Esophagus mucosa (tissue), 1 donor: ENCODE results near the gene HLCS. TPM values are rescaled to one million over a fixed set of nuclear protein-coding genes. Genes with fewer than 3 reads are reported as not detected.

Experiments used
- ATAC-seq: fragments of 200-7000 bp; cut with Tn5 transposase; one replicate; pipeline ENCODE4 v1.9.1; 2020
- total RNA-seq: library from RNA; stranded (reverse); gene quantifications from one replicate; pipeline ENCODE4 v1.2.4, GENCODE V29; 2023
- donor health status: DM: yes; HTN: yes; CAD: no.

The HLCS gene
- total RNA-seq, 1 donor from 2014 or later, result 11.6 TPM

GRCh38 chr21:36768496-36768895 lies 198.0 kb downstream of the HLCS start:
- no peak for ATAC-seq

GRCh38 chr21:36767096-36767495 lies 199.4 kb downstream of the HLCS start:
- ATAC-seq, result no peak

- ATAC-seq, result no peak
Measured at GRCh38 chr21:36766511-36766910, 200.0 kb downstream of the HLCS start.

GRCh38 chr21:36765229-36765628 lies 201.2 kb downstream of the HLCS start:
- ATAC-seq, result peak; percentile 81

- no peak for ATAC-seq
Measured at GRCh38 chr21:36763305-36763704, 203.2 kb downstream of the HLCS start.

GRCh38 chr21:36762642-36763041 lies 203.8 kb downstream of the HLCS start:
- ATAC-seq, result no peak

- no peak for ATAC-seq
Measured at GRCh38 chr21:36761685-36762084, 204.8 kb downstream of the HLCS start.

GRCh38 chr21:36759348-36760083 lies 207.0 kb downstream of the HLCS start:
- no peak for ATAC-seq

- ATAC-seq, result no peak
Measured at GRCh38 chr21:36757196-36757595, 209.3 kb downstream of the HLCS start.

GRCh38 chr21:36756527-36756926 lies 209.9 kb downstream of the HLCS start:
- ATAC-seq, result peak; percentile 67

GRCh38 chr21:36754241-36754898 lies 212.1 kb downstream of the HLCS start:
- ATAC-seq, result no peak

GRCh38 chr21:36753556-36753955 lies 212.9 kb downstream of the HLCS start:
- ATAC-seq, result no peak

GRCh38 chr21:36751383-36751782 lies 215.1 kb downstream of the HLCS start:
- ATAC-seq, result no peak

GRCh38 chr21:36750576-36750959 lies 215.9 kb downstream of the HLCS start:
- ATAC-seq, result no peak

GRCh38 chr21:36749935-36750575 lies 216.4 kb downstream of the HLCS start:
- no peak for ATAC-seq

- no peak for ATAC-seq
Measured at GRCh38 chr21:36747815-36748383, 218.6 kb downstream of the HLCS start.

- no peak for ATAC-seq
Measured at GRCh38 chr21:36747041-36747814, 219.2 kb downstream of the HLCS start.

- ATAC-seq, result no peak
Measured at GRCh38 chr21:36745459-36745858, 221.0 kb downstream of the HLCS start.

- no peak for ATAC-seq
Measured at GRCh38 chr21:36744560-36745231, 221.8 kb downstream of the HLCS start.

GRCh38 chr21:36744190-36744559 lies 222.3 kb downstream of the HLCS start:
- ATAC-seq, result no peak

GRCh38 chr21:36743446-36743845 lies 223.0 kb downstream of the HLCS start:
- ATAC-seq, result no peak

GRCh38 chr21:36743008-36743407 lies 223.5 kb downstream of the HLCS start:
- no peak for ATAC-seq
